ENCODE measurements around the gene RYR1. TPM values are rescaled to one million over a fixed set of nuclear protein-coding genes. Genes with fewer than 3 reads are reported as not detected.

RYR1 gene
- total RNA-seq, 1 experiment from 2014 or later, result 4.1 TPM

DNA sequence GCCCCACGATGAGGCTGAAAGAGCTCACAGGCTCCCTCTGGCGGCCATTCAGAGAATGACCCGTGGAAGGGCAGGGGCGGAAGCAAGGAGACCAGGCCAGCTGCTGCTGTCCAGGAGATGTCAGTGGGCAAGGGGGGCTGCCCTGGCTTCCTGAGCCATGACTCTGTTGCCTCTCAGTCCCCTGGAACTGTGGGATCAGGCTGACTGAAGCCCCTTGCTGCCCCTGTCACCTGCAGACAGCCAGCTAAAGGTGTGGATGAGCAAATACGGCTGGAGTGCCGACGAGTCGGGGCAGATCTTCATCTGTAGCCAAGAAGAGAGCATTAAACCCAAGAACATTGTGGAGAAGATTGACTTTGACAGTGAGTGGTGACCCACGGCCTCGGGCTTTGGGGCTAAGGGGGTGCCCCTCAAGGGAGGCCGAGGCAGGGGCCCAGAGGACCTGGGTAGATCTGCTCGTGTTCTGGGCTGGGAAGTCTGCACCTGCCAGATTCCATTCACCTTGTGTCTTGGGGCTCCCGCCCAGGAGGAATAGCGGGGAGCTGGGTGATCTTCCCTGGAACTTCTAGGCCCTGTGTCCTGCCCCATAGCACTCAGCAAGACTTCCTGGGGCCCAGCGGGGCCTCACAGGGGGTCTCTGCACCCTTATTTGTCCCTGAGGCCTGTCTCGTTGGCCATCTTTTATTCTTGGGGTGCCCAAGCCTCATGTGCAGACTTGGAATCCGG is 201.4 kb downstream of the RYR1 start:
- DNase-seq (ENCODE audit: low read depth, low spot score), result no peak
- CTCF ChIA-PET, result interaction anchor here (0.9 to 3.2 kb wide), 17 partner anchors 10 to 295 kb away, joined by 3 to 28 read pairs (median 4); partner anchors contain the start of genes ACTN4, EIF3K, FAM98C and NFKBIB

More for the DNA sequence above, 201.4 kb downstream of the RYR1 start:
- Histone ChIP-seq H3K9me2 (ENCODE audit: insufficient read depth) (no peaks in the 10 kb centered on the region), H3K9me3 (ENCODE audit: control insufficient read depth in 1 of 2, insufficient read depth in 1 of 2, low read depth in 1 of 2, low read length in 2 of 2) (no peaks in the 10 kb centered on the region), H3K36me3 (ENCODE audit: control insufficient read depth in 1 of 2, insufficient read depth in 2 of 2, low read length in 2 of 2) (peaks cover 16 to 28% of the 10 kb centered on the region in 2 experiments), H3K4me1 (ENCODE audit: control insufficient read depth in 1 of 2, insufficient read depth in 2 of 2, low read length in 2 of 2) (peaks cover 15 to 49% of the 10 kb centered on the region in 2 experiments), H3K4me3 (replicated peaks in 1 of 2; ENCODE audit: low read depth in 1 of 2, low read length in 2 of 2) (no peak overlapping the region), H3K79me2 (ENCODE audit: insufficient read depth, low read length) (peaks cover 11% of the 10 kb centered on the region; the same call in 1 of the 2 replicates), H2AFZ (ENCODE audit: low read depth, low read length, poor library complexity, severe bottlenecking) (no peak overlapping the region), H4K20me1 (ENCODE audit: insufficient read depth) (no peaks in the 10 kb centered on the region), H3K4me2 (ENCODE audit: low read length) (0 out of 2 replicates have a peak overlapping the region, but pooled peaks have one; percentile 45), H3K27ac (ENCODE audit: low read depth, low read length) (no peak overlapping the region; the same call in 1 of the 2 replicates), H3K27me3 (ENCODE audit: insufficient read depth, low read length) (no peaks in the 10 kb centered on the region), H3K9ac (ENCODE audit: low read length) (no peak overlapping the region)
- POLR2A ChIA-PET, result interaction anchor here (1.0 kb wide), 2 partner anchors 12 to 16 kb away, joined by 4 to 8 read pairs; partner anchors contain the start of genes ACTN4 and EIF3K
- TF ChIP-seq FOSL1 (IDR thresholded peaks at IDR 0.05; ENCODE audit: low read depth) (no peak), ZNF274 (IDR thresholded peaks at IDR 0.05; ENCODE audit: low read depth, low read length) (no peak), MAX (IDR thresholded peaks at IDR 0.05) (no peak), ATF3 (IDR thresholded peaks at IDR 0.05) (no peak), JUND (IDR thresholded peaks at IDR 0.05) (no peak), EGR1 (IDR thresholded peaks at IDR 0.05; ENCODE audit: low read depth) (no peak), CEBPB (IDR thresholded peaks at IDR 0.05; ENCODE audit: low read depth) (no peak), SIN3A (IDR thresholded peaks at IDR 0.05; ENCODE audit: low read depth) (no peak), SRF (IDR thresholded peaks at IDR 0.05; ENCODE audit: low read depth) (no peak), RAD21 (IDR thresholded peaks at IDR 0.05; ENCODE audit: low read depth) (peak; percentile 76)
- TF ChIP-seq, protein P1, sequence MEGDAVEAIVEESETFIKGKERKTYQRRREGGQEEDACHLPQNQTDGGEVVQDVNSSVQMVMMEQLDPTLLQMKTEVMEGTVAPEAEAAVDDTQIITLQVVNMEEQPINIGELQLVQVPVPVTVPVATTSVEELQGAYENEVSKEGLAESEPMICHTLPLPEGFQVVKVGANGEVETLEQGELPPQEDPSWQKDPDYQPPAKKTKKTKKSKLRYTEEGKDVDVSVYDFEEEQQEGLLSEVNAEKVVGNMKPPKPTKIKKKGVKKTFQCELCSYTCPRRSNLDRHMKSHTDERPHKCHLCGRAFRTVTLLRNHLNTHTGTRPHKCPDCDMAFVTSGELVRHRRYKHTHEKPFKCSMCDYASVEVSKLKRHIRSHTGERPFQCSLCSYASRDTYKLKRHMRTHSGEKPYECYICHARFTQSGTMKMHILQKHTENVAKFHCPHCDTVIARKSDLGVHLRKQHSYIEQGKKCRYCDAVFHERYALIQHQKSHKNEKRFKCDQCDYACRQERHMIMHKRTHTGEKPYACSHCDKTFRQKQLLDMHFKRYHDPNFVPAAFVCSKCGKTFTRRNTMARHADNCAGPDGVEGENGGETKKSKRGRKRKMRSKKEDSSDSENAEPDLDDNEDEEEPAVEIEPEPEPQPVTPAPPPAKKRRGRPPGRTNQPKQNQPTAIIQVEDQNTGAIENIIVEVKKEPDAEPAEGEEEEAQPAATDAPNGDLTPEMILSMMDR (IDR thresholded peaks at IDR 0.05 in 2 of 3, conservative IDR thresholded peaks at IDR 0.05 in 1 of 3; ENCODE audit: borderline replicate concordance in 1 of 3, insufficient read depth in 1 of 3, low read depth in 2 of 3, low read length in 2 of 3), result peak; percentile 72 to 95 (median 88)
- no TSS peak for BruUV-seq (replicated peaks)
- RAD21 ChIA-PET (ENCODE audit: low non-redundant PET in 1 of 2, low total read pairs in 2 of 2, uncharacterized antibody in 2 of 2, unreplicated experiment in 2 of 2), result interaction anchor here (0.6 to 1.1 kb wide), 3 partner anchors 66 to 232 kb away, joined by 3 to 4 read pairs (median 4); partner anchors contain the start of gene FAM98C (in 1 of the 2)
- intact Hi-C loops (cut with micrococcal nuclease), result loop anchor here (1.0 to 10.0 kb wide), 3 partner anchors 91 to 297 kb away; partner anchors contain the start of genes MRPS12 and SARS2
- peak; percentile 50 for ATAC-seq

Measured in HCT116 (cell line).